T follicular helper cell (primary cell): Measurements from ENCODE around the gene LSM7.
"Not testable (repeated sequence)": the region's sequence is repeated elsewhere in the genome, so short reads cannot be mapped to it uniquely, and the experiment has no call there.

Experiments used
- DNase-seq: peaks from one replicate; pipeline ENCODE4 v3.0.0-alpha.2; 2020; ENCODE audit warnings: low read depth

LSM7 gene

GRCh38 chr19:2355168-2356035 lies 27.0 kb upstream of the LSM7 start:
- DNase-seq, result no peak

DNA sequence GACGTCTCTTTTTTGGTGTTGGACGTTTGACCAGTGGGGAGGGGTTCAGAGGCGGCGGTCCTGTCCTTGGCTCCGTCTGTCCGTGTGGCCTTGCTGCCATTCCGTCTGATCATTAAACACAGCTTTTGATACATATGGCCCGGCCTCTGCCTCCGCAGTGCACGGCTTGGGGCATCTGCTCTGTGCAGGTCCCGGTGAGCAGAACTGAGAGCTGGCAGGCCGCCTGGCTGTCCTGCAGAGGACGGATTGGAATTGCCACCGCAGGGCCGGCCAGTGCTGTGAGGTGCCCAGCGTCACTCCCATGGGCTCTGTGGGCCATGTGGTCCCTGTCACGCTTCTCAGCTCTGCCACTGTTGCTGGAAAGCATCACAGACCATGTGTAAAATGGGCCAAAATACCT lies 26.3 kb upstream of the LSM7 start:
- no peak for DNase-seq

DNA sequence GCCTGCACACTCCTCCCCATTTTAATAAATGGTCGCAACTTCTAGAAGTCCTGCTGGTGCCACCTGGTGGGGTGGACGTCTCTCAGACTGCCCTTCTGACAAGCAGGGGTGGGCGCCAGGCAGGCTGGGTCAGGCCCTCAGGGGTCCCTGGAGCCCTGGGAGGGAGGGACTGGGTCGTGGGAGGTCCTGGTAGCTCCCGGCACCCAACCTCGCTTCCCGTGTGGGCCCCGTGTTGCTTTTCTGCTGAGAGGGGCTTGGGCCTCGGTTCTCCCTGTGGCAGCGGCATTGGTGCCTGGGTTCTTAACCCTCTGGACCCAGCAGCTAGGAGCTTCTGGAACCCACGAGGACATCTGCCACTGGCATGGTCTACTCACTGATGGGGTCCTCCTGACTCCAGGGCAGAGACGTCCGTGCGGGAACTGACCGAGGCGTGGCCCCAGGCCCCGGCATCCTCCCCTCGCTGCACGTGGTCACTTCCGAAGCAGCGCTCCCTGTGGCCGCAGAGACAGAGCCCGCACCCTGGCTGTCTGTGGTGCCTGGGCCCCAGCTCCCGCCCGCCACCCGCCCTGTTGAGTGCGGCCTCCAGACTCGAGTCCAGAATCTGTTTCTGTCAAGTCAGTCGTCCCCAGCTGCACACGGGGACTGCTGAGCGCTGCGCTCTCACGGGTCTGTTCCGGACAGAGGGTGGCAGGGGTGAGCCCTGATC lies 25.7 kb upstream of the LSM7 start:
- no peak for DNase-seq

DNA sequence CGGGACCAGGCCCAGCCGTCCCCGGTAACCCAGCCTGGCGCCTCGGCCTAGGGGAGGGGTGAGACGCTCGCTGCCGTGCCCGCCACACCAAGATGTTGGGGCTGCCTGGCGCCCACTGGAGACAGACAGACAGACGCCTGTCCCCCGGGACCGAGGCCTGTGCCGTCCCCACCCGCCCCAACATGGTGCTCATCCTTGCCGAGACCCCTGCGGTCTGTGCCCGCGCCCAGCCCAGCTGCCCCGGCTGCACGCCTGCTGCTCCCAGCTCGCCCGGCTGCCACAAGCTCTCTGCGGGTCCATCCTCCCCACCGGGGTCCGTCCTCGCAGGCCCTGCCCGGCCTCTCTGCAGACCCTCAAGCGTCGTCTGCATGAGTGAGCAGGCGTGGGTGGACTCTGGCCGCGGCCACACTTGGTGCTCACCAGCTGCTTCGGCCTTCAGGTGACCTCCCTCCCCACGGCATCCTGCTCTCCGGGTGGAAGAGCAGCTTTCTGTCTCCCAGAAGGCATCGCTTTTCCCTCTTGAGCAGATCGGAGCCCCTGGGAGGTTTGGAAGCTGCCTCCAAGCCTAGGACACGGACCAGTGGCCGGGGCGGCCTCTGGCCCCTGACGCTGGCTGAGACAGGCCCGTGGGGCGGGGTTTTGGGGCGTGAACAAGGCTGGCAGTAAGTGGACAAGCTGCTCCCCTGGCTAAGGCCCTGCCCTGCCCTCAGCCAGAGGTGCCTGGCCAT lies 24.9 kb upstream of the LSM7 start:
- DNase-seq, result no peak

GRCh38 chr19:2352121-2352520 lies 23.7 kb upstream of the LSM7 start:
- DNase-seq, result no peak

DNA sequence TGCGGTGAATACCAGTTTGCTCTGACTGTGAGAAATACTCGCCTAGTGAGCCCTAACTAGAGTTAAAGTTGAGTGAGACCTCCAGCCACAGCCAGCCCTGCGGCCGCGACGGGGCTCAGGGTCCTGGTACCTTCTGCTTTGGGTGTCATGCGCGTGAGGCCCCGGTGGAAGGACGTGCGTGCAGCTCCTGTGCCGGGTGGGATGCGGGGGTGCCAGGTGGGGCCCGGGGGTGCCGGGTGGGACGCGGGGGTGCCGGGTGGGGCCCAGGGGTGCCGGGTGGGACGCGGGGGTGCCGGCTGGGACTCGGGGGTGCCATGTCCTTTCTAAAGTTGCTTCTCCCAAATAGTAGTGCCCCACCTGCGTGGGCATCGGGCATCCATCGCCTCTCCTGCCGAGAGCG lies 23.2 kb upstream of the LSM7 start:
- no peak for DNase-seq

DNA sequence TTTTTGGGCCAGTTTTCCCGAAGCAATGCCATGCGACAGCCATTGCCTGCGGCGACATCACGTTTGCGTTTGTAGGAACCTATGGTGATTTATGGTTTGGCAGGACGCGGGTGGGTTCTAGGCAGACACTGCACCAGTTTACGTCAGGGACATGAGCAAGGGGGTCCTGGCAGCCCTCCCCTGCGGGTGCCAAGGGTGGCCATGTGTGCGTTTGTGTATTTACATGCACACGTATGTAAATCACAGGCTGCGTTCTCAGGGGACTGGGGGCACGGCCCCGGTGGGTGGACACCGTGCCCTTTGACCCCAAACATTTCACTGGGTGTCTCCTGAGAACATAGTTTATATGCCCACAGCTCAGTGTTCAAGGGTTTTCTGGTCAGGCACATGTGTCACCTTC lies 22.3 kb upstream of the LSM7 start:
- DNase-seq, result no peak

DNA sequence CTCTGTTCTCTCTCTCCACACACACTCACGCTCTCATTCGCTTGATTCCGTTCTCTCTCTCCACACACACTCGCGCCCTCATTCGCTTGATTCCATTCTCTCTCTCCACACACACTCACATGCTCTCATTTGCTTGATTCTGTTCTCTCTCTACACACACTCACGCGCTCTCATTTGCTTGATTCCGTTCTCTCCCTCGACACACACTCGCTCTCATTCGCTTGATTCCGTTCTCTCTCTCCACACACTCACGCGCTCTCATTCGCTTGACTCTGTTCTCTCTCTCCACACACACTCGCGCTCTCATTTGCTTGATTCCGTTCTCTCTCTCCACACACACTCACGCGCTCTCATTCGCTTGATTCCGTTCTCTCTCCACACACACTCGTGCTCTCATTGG lies 21.4 kb upstream of the LSM7 start:
- not testable (repeated sequence) for DNase-seq

GRCh38 chr19:2345794-2346663 lies 17.6 kb upstream of the LSM7 start:
- no peak for DNase-seq

- no peak for DNase-seq
Observed at GRCh38 chr19:2345076-2345475, 16.7 kb upstream of the LSM7 start.

GRCh38 chr19:2344381-2344870 lies 16.0 kb upstream of the LSM7 start:
- DNase-seq, result no peak

DNA sequence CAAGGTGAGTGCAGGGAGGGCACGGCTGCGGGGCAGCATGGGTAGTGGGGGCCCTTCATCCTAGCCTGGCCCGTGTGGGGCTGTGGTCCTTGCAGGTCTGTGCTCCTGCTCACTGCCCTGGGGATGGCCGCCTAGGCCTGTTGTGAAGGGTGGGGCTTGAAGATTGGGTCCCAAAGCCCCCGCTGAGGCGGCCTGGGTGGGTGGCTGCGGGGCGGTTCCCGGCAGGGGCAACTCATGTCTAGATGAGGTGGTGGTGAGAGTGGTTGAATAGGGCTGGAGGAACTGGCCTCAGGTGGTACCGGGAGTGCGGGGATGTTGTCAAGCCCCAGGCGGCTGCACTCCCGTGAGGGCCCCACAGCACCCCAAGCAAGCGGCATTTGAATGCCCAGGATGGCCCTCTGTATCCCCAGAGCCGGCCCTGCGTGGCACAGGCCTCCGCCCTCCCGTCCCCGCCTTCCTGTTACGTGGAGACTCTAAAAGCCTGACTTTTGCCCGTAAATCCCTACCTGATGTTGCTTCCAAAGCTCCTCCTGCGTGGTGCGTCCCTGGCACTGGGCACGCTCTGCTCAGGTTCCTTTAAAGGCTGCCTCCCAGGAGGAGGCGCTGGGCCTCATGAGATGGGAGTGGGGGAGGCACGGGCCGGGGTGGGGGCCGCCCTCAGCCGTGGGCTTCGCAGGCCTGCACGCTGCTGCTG lies 15.1 kb upstream of the LSM7 start:
- DNase-seq, result no peak

- no peak for DNase-seq
Observed at GRCh38 chr19:2342656-2343288, 14.4 kb upstream of the LSM7 start.

GRCh38 chr19:2341982-2342381 lies 13.6 kb upstream of the LSM7 start:
- no peak for DNase-seq

DNA sequence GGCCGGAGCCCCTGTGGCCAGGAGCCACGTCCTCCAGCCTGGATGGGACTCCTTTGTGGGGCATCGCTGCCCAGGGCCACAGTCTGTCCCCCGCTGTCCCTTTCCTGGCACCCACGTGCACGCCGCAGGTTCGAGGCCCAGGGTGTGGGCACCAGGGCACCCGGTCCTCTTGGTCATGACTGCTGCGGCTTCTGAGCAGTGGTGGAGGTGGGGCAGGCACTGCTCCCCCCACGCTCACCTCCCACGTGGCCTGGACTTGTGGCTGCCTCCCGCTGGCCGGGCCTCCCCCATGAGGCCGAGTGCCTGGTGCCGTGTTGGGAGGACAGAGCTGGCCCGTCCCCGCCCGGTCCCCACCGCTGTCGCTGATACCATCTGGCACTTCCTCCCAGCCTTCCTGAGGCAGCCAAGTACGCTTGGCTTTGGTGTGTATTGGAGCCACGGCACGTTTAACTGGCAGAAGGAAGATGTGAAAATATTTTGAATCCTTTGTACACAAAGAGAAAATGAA lies 12.9 kb upstream of the LSM7 start:
- DNase-seq, result no peak

DNA sequence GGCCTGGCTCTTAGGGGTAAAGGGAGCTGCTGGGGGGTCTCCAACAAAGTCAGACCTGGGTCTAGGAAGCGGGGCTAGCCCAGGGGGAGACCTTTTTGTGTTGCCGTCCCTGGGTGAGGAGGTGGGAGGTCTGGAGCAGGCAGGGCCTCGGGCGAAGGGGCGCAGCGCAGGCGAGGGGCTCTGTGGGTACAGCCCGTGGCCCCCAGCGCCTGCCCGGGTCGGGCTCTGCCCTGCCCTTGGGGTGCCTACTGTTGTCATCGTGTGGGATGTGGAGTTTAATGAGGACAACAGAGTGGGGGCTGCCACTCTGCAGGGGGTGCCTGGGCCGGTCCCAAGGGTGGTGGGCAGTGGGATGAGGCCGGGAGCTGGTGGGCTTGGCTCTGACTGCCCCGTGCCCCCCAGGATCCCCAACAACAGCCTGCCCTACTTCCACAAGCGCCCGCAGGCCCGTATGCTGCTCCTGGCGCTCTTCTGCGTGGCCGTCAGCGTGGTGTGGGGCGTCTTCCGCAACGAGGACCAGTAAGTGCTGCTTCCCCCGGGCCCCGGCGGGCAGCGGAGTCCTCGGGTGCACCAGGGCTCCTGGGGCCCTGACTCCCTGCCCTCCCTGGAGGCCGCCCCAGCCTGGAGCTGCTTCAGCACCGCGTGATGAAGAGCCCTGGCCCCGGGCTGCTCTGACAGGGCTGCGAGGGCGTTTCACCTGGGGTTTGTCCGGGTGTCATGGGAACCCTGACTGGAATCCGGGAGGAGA lies 12.3 kb upstream of the LSM7 start:
- DNase-seq, result no peak

- DNase-seq, result no peak
Observed at GRCh38 chr19:2339644-2340310, 11.4 kb upstream of the LSM7 start.

GRCh38 chr19:2338751-2339643 lies 10.6 kb upstream of the LSM7 start:
- no peak for DNase-seq
